KOPT-K1 (cell line): ENCODE data around the gene POLD3.

Experiments
- H3K27ac ChIP-seq: fragments of 200-600 bp; sonication (generic); 2 replicates; pipeline ENCODE4 v1.5.1; 2016; ENCODE audit warnings: antibody characterized with exemption, mild to moderate bottlenecking, low read depth, low read length; ENCODE audit not compliant: poor library complexity, severe bottlenecking
- H3K36me3 ChIP-seq: fragments of 200-600 bp; sonication (generic); 2 replicates; pipeline ENCODE4 v1.5.1; 2017; ENCODE audit warnings: antibody characterized with exemption, mild to moderate bottlenecking, low read length, moderate library complexity; ENCODE audit not compliant: insufficient read depth
- H3K9me3 ChIP-seq: fragments of 200-600 bp; sonication (generic); 2 replicates; pipeline ENCODE4 v1.5.1; 2017; ENCODE audit warnings: antibody characterized with exemption, low read length, mild to moderate bottlenecking; ENCODE audit not compliant: insufficient read depth, poor library complexity, severe bottlenecking

The POLD3 gene, protein sequence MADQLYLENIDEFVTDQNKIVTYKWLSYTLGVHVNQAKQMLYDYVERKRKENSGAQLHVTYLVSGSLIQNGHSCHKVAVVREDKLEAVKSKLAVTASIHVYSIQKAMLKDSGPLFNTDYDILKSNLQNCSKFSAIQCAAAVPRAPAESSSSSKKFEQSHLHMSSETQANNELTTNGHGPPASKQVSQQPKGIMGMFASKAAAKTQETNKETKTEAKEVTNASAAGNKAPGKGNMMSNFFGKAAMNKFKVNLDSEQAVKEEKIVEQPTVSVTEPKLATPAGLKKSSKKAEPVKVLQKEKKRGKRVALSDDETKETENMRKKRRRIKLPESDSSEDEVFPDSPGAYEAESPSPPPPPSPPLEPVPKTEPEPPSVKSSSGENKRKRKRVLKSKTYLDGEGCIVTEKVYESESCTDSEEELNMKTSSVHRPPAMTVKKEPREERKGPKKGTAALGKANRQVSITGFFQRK

DNA sequence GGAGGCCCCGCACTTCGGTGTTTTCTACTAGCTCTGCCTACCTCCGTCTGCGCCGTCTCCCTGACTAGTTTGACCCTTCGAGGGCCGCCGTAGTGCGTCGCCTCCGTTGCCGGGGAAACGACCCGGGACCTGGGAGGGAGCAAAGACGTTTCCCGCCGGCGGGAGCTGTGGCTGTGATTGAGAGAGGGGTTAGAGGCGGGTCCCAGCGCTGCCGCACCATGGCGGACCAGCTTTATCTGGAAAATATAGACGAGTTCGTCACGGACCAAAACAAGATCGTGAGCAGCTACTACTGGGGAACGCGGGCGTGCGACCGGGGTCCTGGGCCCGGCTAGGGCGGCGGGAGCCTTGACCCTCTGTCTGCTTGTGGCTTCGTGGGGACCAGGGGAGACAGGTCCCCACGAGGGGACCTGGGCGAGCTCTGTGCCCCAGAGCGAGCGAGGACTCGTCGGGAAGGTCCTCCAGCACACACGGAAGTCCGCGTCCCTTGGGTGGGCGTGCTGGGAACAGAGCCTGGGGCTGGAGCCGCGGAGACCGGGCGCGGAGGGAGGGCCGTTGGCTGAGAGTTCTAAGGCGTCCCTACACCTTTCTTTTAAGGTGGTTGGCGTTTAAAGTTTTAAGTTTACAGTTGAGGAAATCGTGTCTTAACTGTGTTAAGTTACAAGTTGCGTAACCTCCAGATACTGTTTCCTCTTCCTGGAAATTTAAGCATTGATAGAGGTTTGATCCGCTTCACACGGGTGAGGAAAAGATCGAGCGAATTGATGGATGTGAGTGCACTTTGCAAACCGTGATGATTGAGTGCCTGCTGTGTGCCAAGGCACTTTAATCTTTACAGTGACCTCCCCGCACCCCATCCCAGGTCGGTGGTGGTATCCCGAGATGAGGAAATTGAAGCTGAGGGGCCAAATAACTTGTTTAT is at the start of gene POLD3:
TSS of gene POLD3 (plus strand) at position 142 of the 922 bp plus-strand sequence. CDS start at position 219, 77 bp downstream.
- Histone ChIP-seq H3K9me3 (no peaks in the 10 kb centered on the region), H3K27ac (peak within 1 kb of the TSS; percentile 91), H3K36me3 (peaks cover 36% of the 10 kb centered on the region)

DNA sequence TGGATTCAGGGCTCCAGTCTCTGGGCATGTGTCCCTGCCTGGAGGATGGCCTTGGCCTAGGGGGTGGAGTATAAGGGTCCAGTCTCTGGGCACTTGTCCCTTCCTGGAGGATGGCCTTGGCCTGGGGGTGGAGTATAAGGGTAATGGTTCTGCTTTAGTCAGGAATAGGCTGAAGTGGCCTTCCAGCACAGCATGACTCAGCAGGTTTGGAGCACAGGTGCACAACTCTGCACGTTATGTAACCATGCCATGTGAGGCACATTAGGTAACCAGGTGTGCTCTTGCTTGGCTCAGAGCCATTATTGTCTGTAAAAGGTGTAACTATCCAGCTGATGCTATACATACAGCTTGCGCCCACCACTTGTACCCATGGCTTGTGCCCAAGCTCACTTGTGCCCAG is 48.4 kb upstream of the POLD3 start:
- Histone ChIP-seq H3K27ac (no peak overlapping the region), H3K36me3 (no peaks in the 10 kb centered on the region), H3K9me3 (peaks cover 48% of the 10 kb centered on the region)

- Histone ChIP-seq H3K36me3 (no peaks in the 10 kb centered on the region), H3K27ac (no peak overlapping the region), H3K9me3 (peaks cover 34% of the 10 kb centered on the region)
Observed at GRCh38 chr11:74546752-74547151, 45.6 kb upstream of the POLD3 start.

DNA sequence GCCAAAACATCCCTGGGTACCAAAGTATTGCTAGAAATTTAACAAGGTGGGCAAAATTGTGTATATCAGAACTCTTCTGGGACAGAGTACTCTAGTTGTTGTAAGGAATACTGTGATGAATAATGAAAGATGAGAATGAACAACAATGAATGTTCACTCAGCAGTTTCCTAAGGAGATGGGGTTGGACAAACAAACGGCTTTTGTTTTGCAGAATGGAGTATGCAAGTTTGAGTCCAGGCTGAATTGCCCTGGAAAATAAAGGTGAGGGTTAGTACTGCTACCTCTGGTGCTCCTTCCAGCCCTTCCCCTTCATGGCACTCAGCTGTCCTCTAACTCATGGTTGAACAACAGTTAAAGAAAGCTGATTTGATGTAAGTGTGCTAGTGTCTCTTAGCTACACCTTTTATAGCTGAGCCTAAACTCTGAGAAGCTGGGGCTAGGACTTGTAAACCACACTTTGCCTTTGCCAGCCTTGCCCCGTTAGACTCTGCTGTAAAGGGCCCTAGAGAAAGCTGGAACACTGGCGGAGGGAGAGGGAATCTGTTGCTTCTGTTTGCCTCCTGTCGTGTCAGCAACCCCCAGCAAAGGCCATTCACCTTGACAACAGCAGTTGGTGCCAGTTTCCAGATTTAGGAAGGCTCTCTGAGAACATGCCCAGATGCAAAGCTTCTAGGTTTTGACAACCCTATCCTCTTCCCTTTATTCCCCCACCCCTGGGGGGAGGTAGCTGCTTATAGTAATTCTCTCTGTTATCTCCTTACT is 41.2 kb upstream of the POLD3 start:
- Histone ChIP-seq H3K36me3 (no peaks in the 10 kb centered on the region), H3K27ac (no peak overlapping the region), H3K9me3 (no peaks in the 10 kb centered on the region)

GRCh38 chr11:74551754-74552145 is 40.6 kb upstream of the POLD3 start:
- no peak overlapping the region for H3K27ac ChIP-seq

GRCh38 chr11:74557526-74557925 is 34.9 kb upstream of the POLD3 start:
- H3K27ac ChIP-seq, result no peak overlapping the region
- H3K9me3 ChIP-seq, result peaks cover 11% of the 10 kb centered on the region
- H3K36me3 ChIP-seq, result no peaks in the 10 kb centered on the region

More at GRCh38 chr11:74551754-74552145, 40.6 kb upstream of the POLD3 start:
- Histone ChIP-seq H3K9me3 (no peaks in the 10 kb centered on the region), H3K36me3 (no peaks in the 10 kb centered on the region)

DNA sequence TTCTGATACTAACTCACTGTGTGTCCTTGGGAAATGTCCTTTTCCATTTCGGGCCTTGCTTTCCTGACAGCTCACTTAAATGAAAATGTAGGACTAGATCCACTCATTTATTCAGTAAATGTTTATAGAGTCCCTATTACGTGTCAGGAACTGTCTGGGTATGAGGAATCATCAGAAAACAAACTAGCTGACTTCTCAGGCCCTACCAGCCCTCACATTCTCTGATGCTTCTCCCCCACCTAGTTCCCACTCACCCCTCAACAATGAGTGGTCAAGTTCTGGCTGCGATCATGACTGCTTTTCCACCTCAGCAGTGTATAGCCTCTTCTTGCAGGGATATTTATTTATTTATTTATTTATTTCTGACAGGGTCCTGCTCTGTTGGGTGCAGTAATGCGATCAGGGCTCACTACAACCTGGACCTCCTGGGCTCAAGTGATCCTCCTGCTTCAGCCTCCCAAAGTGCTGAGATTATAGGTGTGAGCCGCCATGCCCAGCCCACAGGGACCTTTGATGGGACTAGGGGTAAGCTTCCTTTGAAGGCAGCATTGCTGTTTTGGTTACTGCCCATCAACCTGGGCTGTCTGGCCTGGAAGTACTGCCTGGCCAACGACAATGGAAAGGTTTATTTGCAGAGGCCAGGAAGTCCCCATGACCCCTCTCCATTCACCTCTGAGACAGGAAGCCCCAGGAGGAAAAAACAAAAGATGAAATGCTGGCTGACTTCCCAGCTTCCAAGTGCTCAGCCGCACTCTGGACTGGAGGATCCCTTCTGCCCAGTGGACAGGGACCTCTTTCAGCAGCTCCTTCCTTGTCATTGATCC is 33.1 kb upstream of the POLD3 start:
- Histone ChIP-seq H3K27ac (no peak overlapping the region), H3K9me3 (peaks cover 11% of the 10 kb centered on the region), H3K36me3 (no peaks in the 10 kb centered on the region)

DNA sequence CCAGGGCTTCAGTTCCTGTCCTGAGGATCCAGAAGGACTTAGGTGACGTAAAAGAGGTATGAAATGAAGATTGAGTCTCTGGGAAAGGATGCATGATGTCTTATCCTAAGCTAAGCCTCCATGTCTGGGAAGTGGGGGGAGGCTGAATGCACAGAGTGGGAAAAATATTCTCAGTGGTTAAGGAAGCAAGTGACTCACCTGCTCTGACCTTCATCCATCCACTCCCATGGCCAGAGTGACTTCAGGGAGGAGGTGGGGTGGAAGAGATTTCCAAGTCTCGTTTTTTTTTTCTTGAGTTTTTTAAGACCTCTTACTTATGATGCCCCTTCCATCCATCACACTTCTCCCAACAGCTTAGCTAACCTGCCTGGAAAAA is 32.5 kb upstream of the POLD3 start:
- peaks cover 11% of the 10 kb centered on the region for H3K9me3 ChIP-seq
- H3K36me3 ChIP-seq, result no peaks in the 10 kb centered on the region
- no peak overlapping the region for H3K27ac ChIP-seq

DNA sequence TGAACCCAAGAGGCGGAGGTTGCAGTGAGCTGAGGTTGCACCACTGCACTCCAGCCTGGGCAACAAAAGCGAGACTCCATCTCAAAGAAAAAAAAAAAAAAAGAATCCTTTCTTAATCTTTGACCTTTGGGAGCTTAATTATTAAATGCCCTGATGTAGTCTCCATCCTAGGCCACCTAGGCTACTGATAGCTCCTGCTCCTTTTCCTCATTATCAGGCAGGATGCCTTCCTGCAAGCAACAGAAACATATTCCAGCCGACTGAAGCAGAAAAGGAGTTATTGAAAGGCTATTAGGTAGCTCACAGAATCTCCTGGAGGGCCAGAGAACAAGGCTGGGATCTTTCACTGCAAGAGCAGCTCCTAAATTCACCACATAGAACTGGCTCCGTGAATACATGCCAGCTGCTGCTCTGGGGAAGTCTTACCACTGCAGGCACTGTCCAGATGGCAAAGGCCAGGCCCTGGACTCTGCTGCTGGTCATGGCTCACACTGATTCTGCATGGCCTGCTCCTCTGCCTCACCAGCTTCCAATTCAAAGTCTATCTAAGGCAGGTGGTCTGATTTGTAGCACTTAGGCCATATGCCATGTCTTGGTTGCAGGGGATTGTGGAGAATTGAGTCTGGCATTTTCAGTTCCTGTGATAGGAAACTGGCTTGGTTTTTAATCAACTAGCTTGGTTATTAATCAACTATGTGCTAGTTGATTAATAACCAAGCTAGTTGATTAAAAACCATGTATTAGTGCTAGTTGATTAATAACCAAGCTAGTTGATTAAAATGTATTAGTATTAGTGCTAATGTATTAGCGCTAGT is 26.0 kb upstream of the POLD3 start:
- Histone ChIP-seq H3K36me3 (no peaks in the 10 kb centered on the region), H3K9me3 (peaks cover 8% of the 10 kb centered on the region), H3K27ac (no peak overlapping the region)

- H3K27ac ChIP-seq, result no peak overlapping the region
- no peaks in the 10 kb centered on the region for H3K9me3 ChIP-seq
Observed at GRCh38 chr11:74568028-74568427, 24.4 kb upstream of the POLD3 start.

GRCh38 chr11:74570266-74571061 is 21.9 kb upstream of the POLD3 start:
- no peak overlapping the region for H3K27ac ChIP-seq
- H3K36me3 ChIP-seq, result no peaks in the 10 kb centered on the region

More at GRCh38 chr11:74568028-74568427, 24.4 kb upstream of the POLD3 start:
- no peaks in the 10 kb centered on the region for H3K36me3 ChIP-seq

DNA sequence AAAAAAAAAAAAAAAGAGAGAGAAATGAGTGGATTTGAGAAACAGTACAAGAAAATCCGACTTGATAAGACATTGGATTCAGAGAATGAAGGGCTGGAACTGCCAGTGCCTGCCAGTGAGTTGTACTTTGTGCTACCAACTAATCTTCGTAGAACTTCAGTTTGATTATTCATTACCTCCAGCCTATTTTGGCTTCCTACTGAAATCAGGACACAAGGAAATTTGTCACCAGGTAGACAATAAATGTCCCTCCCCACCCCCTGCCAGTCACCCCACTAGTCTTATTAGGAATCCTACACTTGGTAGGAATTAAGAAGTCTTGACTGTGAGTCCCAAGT is 21.4 kb upstream of the POLD3 start:
- Histone ChIP-seq H3K27ac (no peak overlapping the region), H3K9me3 (no peaks in the 10 kb centered on the region)

More at GRCh38 chr11:74570266-74571061, 21.9 kb upstream of the POLD3 start:
- no peaks in the 10 kb centered on the region for H3K9me3 ChIP-seq

GRCh38 chr11:74572349-74572748 is 20.0 kb upstream of the POLD3 start:
- Histone ChIP-seq H3K9me3 (no peaks in the 10 kb centered on the region), H3K27ac (no peak overlapping the region), H3K36me3 (no peaks in the 10 kb centered on the region)

More for the DNA sequence above, 21.4 kb upstream of the POLD3 start:
- no peaks in the 10 kb centered on the region for H3K36me3 ChIP-seq
